NCI-H2107 treated with DMSO at 0.1 percent for 48 hours (cell line): ENCODE measurements around the gene HOXB13.

Experiments used
- DNase-seq: peaks from one replicate; lab custom pipeline; 2025; ENCODE audit not compliant: unreplicated experiment; lab: John Stamatoyannopoulos, UW

The HOXB13 gene

GRCh38 chr17:48748718-48749566 lies 20.4 kb upstream of the HOXB13 start:
- no peak for DNase-seq

DNA sequence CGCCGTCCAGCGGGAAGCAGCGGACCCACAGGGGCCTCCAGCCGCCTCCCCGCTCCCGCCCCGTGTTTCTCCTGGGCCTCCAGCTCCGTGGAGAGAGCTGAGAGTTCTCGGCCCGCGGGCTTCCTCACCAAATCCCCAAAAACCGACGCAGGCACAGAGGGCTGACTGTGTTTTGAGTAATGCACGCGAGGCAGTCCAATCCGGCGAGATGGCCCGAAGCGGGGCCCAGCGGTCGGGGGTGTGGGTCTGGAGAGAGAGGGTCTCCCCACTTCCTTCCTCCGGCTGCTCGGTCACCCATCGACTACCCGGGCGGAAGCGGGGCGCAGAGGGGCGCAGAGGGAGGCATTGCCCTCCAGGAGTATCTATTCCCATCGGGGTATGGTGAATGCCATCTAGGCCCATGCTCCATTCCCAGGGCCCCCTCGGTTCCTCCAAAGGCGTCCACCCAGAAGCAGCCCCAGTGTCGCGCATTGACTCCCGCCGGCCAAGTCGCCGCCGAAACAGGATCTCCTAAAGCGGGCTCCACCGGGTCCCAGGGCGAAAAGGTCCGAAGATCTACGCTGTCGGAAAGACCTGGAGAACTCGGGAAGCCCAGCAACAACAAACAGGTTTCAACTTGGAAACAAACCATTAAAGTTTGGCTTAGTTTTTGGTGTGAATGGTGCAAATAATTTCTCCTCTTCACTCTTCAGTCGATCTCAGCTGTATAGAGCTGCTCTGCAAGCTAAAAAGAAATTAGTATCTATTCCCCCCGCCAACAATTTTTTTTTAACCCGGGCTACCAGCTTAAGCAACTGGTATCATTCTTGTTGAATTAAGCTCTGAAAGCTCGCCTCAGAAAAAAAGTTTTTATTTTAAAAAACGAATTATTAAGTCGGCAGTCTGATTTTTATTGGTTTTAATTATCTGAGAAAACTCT lies 19.2 kb upstream of the HOXB13 start:
- DNase-seq, result no peak

DNA sequence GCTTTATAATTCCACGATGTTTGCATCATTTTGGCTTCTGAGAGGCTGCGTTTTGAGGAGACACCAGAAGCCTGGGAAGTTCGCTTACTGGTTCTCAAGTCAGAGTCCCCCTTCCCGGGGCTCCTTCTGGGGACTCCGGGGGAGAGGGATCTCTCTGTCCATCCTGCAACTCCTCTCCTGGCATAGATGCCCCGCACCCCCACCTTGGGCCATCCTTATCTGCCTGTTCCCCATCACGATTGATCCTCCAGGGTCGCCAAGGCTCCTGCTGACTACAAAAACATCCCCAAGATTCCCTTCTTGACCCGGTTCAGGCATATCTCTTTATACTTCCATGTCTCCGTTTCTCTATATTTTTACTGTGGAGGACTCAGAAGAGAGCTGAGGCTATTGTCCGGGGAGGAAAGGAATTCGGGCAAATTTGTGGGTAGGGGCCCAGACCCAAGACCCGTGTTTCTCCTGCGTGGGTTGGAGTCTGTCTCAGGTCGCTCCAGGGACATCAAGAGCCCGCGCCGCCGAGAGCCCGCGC lies 18.4 kb upstream of the HOXB13 start:
- no peak for DNase-seq

DNA sequence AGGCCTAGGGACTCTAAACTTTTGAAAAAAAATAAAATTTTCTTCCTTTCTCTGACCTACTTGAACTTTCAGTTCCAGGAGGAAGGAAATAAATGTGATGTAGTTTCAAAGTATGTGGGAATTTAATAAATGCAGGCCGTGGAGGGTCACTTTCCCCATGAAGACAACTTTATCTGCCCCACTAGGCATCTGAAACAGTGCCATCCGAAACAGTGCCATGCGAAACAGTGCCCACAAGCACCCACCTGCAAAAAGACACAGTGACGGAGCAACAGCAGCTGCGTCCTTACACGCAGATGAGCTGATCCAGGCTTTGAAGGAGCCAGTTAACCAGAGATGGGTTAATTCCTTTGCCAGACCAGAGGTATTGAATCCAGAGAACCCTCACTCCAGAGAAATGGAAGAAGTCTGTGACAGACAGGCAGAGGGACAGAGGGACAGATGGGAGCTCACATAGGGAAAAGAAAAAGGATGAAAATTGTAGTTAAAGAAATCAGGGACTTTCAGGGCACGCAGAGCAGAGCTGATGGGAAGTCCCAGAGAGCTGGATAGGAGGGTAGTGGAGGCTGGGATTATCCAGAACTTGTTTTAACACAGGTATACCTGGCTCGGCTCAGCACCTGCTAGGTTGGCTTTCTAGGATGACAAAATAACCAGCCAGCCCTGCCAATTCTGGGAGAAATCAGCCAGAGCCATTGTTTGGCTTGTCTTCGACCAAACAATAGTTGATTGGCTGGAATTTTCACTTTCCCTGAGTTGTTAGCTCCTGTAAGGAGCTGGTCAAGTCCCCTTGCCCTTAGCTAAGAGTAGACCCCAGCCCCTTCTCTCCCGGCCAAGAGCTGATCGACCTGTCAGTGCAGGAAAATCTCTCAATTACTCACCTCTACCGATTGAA lies 17.1 kb upstream of the HOXB13 start:
- no peak for DNase-seq

DNA sequence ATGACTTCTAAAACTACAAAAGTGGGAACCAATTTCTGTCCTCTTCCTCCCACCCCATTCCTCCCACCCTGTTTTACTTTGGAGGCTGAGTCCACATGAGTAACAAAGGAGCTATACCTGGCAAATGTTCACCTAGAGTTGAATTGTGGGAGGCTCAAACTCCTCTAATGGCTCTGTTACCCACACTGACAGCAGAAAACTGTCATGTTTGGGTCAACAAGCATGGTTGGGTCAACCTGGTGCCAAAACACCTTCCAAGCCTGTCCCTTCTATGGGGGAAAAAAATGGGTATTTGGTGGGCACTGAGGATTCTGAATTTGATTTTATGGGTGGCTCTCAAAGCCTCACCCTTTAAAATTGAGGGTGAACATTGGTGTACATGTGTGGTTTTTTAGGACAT lies 12.0 kb upstream of the HOXB13 start:
- DNase-seq, result no peak

DNA sequence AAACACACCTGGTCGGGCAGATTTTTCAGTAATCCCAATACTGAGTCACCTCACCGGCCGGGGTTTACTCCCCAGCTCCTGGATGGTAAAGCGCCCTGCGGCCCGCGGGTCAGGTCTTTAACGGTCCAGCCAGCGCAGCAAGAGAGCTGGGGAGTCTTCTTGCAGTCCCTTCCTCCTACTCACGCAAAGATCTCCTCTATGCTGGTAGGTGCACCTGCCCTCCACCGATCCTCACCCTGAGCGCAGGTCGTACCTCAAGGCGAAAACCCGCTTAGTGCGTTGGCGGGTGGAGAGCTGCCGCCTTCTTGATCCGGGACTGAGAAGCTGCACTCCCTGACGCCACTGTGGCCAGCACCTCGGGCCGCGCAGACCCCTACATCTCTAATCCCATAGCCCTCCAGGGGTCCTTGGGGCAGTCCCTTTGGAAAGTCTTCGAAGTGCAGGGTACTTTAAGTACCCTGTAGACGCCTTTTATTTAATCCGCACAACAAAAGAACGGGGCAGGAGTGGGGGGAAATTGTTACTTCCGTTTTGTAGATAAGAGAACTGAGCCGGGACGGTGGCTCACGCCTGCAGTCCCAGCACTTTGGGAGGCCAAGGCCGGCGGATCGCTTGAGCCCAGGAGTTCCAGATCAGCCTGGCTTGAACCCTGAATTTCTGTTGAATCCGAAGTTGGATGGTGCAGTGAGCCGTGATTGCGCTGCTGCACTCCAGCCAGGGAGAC lies 10.4 kb upstream of the HOXB13 start:
- DNase-seq, result no peak

DNA sequence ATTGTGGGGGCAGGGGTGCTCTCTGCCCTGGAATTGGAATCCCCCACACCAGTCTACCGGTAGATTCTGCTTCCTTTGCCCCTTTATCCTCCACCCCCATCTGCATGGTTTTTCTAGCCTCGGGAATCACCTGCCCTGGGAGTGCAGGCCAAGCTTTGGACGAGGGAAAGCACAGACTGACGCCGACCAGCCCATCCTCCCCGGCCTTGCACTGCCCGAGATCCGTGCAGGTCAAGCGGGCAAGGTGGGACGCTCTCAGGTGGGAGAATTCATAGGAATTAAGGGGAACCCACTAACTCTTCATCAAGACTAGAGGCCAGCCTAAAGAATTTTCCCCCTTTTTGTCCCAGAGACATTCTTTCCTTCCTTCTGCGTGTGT lies 9.9 kb upstream of the HOXB13 start:
- no peak for DNase-seq

DNA sequence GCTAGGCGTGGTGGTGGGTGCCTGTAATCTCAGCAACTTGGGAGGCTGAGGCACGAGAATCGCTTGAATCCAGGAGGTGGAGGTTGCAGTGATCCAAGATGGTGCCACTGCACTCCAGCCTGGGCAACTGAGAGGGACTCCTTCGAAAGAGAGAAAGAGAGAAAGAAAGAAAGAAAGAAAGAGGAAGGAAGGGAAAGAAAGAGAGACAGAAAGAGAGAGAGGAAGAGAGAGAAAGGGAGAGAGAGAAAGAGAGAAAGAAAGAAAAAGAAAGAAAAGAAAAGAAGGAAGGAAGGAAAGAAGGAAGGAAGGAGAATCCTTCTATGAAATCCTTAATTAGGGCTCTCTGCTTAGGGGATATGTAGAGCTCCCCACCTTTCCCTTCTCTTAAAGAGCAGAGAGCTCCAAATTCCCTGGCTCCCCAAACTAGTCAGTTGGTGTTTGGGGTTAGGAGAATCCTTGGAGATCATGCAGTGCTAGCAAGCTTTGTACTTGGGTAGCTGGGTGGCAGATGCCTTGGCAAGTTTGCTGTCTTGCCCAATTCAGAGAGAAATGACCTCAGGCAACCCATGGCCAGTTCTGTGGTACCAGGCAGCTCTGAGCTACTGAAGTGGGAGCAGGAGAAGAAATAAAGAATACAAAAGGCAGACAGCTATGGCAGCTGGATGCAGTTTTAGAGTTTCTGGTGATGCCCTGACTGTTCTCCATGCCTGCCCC lies 8.9 kb upstream of the HOXB13 start:
- DNase-seq, result no peak

- DNase-seq, result no peak
These were observed 6.5 kb upstream of the HOXB13 start for GRCh38 chr17:48735062-48735351.

- DNase-seq, result no peak
These were observed 5.9 kb upstream of the HOXB13 start for GRCh38 chr17:48734333-48735061.

DNA sequence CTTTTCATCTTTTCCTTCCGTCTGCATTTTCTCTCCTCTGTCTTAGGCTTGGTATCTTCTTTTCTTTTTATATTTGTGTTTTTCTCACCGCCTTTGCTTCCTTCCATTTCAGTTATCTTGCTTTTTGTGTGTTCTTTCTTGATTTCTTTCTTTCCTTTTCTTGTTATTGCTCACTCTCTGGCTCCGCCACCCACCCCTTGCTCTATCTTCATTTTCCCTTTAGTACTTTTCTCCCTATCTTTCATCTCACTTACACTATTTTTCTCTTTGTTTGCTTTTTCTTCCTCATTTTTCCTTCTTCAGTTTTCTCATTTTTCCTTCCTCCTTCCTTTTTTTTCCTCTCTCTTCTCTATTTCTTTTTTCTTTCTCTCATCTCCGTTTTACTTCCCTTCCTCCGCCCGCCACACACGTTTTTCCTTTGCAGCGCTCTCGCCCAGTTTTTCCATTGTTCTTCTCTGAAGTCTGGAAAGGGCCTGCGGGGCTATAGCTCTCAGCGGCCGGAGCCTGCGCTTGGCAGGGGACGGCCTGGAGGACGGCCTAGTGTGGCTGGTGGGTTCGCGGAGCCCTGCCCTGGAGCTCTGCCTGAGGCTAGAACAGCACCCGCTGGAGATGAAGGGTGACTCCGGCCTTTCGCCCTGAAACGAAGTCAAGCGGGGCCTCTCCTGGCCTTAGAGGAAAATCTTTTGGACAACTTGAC lies 5.2 kb upstream of the HOXB13 start:
- DNase-seq, result no peak

DNA sequence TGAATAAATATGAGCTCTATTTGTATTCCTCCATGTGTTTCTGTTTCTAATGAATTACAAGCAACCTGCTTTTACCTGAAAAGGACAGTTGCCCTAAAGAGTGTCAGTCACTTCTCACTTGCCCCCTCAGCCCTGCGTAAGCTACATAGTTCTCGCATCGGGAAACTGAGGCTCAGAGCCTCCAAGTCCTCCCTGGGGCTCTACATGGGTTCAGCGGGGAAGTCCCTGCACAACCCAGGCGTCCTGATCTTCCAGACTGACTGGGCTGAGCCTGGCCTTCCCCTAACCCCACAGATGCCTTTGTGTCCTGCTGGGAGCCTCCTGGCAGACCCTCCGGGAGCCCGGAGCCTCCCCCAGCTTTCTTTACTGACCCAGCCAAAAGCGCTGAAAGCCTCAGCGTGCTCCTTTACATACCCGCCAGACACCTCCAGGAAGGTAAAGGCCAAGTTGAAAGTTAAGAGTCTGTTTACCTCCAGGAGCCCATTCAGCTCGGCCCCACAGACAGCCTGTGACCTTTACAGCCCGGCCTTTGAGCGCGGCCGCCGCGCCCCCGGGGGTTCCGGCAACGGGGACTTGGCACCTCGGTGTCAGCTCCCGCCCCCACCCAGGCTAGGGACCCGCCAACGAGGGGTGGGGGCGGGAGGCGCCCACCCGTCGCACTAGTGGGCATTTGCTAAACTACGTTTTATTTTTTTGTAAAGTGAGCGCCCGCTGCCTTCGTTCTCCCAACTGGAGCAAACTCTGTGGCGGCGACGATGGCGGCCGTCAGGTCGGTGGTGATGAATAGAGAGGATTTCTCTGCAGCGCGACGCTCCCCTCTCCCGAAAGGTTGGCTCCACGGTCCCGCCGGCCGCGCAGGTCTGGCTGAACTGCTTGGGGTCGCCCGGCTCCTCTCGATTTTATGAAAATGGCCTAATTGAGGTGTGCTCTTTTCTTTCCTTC lies 4.4 kb upstream of the HOXB13 start:
- DNase-seq, result no peak

- DNase-seq, result no peak
These were observed 2.8 kb upstream of the HOXB13 start for GRCh38 chr17:48731355-48731754.

GRCh38 chr17:48730240-48730550 lies 1.6 kb upstream of the HOXB13 start:
- no peak for DNase-seq

- DNase-seq, result no peak
These were observed 1.0 kb upstream of the HOXB13 start for GRCh38 chr17:48729335-48730239.

DNA sequence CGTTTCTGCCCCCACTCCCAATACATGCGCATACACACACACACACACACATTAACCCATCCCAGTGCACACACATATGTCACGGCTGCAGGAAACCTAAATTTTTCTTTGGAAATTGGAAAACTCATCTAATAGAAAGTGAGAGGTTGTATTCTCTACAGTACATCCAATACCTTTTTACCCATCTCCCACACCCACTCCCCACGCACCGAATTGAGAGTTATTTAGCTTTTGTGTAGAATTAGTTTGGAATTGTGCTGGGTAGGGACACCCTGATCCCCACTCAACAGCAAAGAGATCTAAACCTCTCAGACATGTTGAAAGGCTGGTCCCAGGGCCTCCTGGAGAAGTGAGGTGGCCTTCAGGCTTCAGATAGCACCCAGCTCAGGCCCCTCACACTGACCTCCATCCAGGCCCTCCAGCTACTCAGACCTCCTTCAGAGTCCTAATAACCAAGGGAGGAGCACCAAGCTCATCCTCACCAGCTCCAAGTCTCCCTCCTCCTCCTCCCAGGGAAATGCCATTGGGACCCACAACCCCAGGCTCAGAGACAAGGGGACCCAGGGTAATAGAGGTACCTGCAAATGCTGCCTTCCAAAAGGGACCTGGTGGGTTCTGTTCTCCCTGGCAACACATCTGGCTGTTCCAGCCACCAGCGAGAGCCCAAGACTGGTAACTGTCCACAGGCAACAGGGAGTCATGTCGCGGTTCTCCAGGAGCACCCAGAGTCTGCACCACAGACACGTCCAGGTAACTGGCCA lies 955 bp downstream of the HOXB13 start:
- no peak for DNase-seq
